ENCODE data around the gene EYS.

DNA sequence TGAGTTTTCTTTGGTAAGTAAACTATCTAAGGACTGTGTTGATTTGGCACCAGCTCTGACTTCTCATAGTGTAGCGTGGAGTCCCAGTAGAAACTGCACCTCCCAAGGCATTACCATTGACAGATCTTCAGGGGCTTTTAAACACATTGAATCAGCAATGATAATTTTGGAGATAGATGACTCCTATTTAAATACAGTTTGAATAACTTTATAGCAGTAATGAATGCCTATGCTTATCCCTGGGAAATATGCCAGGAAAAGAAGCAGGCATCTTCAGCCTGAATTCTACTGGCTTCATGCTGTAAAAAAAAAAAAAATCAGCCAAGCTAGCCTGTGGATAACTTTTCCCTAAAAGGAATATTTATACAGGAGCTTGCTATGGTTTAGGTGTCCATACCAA, 895.9 kb downstream of the EYS start:
- TF ChIP-seq CTCF (conservative IDR thresholded peaks at IDR 0.05) (no peak), ZFX (IDR thresholded peaks at IDR 0.05) (no peak)

Measured in C4-2B (cell line).